B cell (primary cell): ENCODE results near the gene BRI3. TPM values are rescaled to one million over a fixed set of nuclear protein-coding genes. Genes with fewer than 3 reads are reported as not detected.
A peak's percentile ranks its signal among the peaks of the same experiment; 100 is the strongest.

Source experiments
- ATAC-seq: fragments of 200-7000 bp; cut with Tn5 transposase; one replicate; pipeline ENCODE4 v1.10.0; 2021; ENCODE audit warnings: low read depth, mild to moderate bottlenecking, moderate number of reproducible peaks, moderate library complexity
- CTCF ChIA-PET: fragments of 350-600 bp; sonication (Branson Sonifier 250); formaldehyde crosslinking; loops from one replicate; lab custom pipeline; 2021; ENCODE audit warnings: antibody characterized with exemption, inconsistent platforms; lab: Charles Lee
- POLR2A ChIA-PET: fragments of 350-600 bp; sonication (Branson Sonifier 250); formaldehyde crosslinking; loops from one replicate; lab custom pipeline; 2021; ENCODE audit warnings: antibody characterized with exemption; lab: Charles Lee
- DNase-seq: peaks from one replicate; pipeline ENCODE4 v3.0.0; 2013
- H2AFZ ChIP-seq: 2 replicates; pipeline ENCODE4 v1.6.1; 2012; ENCODE audit warnings: mild to moderate bottlenecking, low read depth, low read length; ENCODE audit not compliant: insufficient read depth, poor library complexity, severe bottlenecking
- H3K27ac ChIP-seq, 2 donors: 1 replicate in 1 of 2; 2 replicates in 1 of 2; pipeline ENCODE4 v1.5.1; 2012 to 2013; ENCODE audit warnings: low read length in 2 of 2, mild to moderate bottlenecking in 2 of 2, moderate library complexity in 1 of 2
- H3K27me3 ChIP-seq, 4 experiments: fragments of 200-600 bp in 1 of 4; sonication (generic) in 1 of 4; replicated peaks in 1 of 4; 1 replicate in 2 of 4; 2 replicates in 2 of 4; pipeline versions ENCODE4 v1.6.1 to v1.7.0; 2013 to 2016; ENCODE audit warnings: low read length in 3 of 4, mild to moderate bottlenecking in 2 of 4, mixed read lengths in 1 of 4, moderate library complexity in 1 of 4; ENCODE audit not compliant: insufficient read depth in 4 of 4, control insufficient read depth in 3 of 4; ENCODE audit errors: control extremely low read depth in 1 of 4
- H3K36me3 ChIP-seq, 2 experiments: replicated peaks in 1 of 2; 1 replicate in 1 of 2; 2 replicates in 1 of 2; pipeline versions ENCODE4 v1.6.1 to v1.7.1; 2013; ENCODE audit warnings: low read length in 1 of 2; ENCODE audit not compliant: insufficient read depth in 2 of 2, control insufficient read depth in 1 of 2; ENCODE audit errors: control extremely low read depth in 1 of 2, extremely low read depth in 1 of 2
- H3K4me1 ChIP-seq, 2 donors: fragments of 200-600 bp in 1 of 2; sonication (generic) in 1 of 2; 1 replicate in 1 of 2; 2 replicates in 1 of 2; pipeline versions ENCODE4 v1.5.1 to v1.6.1; 2013 to 2017; ENCODE audit warnings: low read length in 2 of 2; ENCODE audit not compliant: control insufficient read depth in 2 of 2, insufficient read depth in 2 of 2
- H3K4me2 ChIP-seq: replicated peaks from 2 replicates; pipeline ENCODE3; 2012; ENCODE audit warnings: mild to moderate bottlenecking, low read depth, low read length; ENCODE audit not compliant: poor library complexity, severe bottlenecking
- H3K4me3 ChIP-seq, 5 experiments: fragments of 200-600 bp in 1 of 5; sonication (generic) in 1 of 5; 1 replicate in 3 of 5; 2 replicates in 2 of 5; pipeline versions ENCODE4 v1.5.1 to v1.7.0; 2011 to 2016; ENCODE audit warnings: low read length in 4 of 5, mild to moderate bottlenecking in 4 of 5, low read depth in 2 of 5, control low read depth in 1 of 5, moderate library complexity in 1 of 5; ENCODE audit not compliant: insufficient read depth in 1 of 5; ENCODE audit errors: control extremely low read depth in 1 of 5, extremely low read depth in 1 of 5
- H3K79me2 ChIP-seq: fragments of 200-600 bp; sonication (generic); one replicate; pipeline ENCODE4 v1.6.0; 2016; ENCODE audit warnings: low read length; ENCODE audit not compliant: control insufficient read depth, insufficient read depth
- H3K9ac ChIP-seq: fragments of 200-600 bp; sonication (generic); 2 replicates; pipeline ENCODE4 v1.6.1; 2017; ENCODE audit warnings: mild to moderate bottlenecking, low read length, moderate library complexity
- H3K9me3 ChIP-seq, 3 donors: one replicate each; pipeline versions ENCODE4 v1.6.1 to v1.7.1; 2013; ENCODE audit warnings: low read length in 2 of 3; ENCODE audit not compliant: control insufficient read depth in 2 of 3, insufficient read depth in 1 of 3; ENCODE audit errors: control extremely low read depth in 1 of 3
- H4K20me1 ChIP-seq: 2 replicates; pipeline ENCODE4 v1.6.0; 2012; ENCODE audit warnings: mild to moderate bottlenecking, low read length; ENCODE audit not compliant: insufficient read depth, control insufficient read depth, poor library complexity, severe bottlenecking
- H3K27ac Mint-ChIP-seq: one replicate; pipeline ENCODE4 v1.8.0; 2021; ENCODE audit warnings: mixed read lengths
- H3K27me3 Mint-ChIP-seq: one replicate; pipeline ENCODE4 v1.8.0; 2021; ENCODE audit warnings: mixed read lengths
- H3K4me1 Mint-ChIP-seq: one replicate; pipeline ENCODE4 v1.8.0; 2021; ENCODE audit warnings: mixed read lengths
- H3K4me3 Mint-ChIP-seq: one replicate; pipeline ENCODE4 v1.8.0; 2021; ENCODE audit warnings: mixed read lengths
- H3K9me3 Mint-ChIP-seq: one replicate; pipeline ENCODE4 v1.8.0; 2022; ENCODE audit warnings: mixed read lengths; ENCODE audit not compliant: insufficient read depth
- EZH2 ChIP-seq: IDR thresholded peaks from 2 replicates; pipeline ENCODE4 v1.6.1; 2012; ENCODE audit warnings: borderline replicate concordance, low read depth, mild to moderate bottlenecking, moderate library complexity, low read length; ENCODE audit not compliant: insufficient read depth, poor library complexity, severe bottlenecking
- WGBS: methylation state at CpG from one replicate; pipeline ENCODE4 v1.1.5; 2013; ENCODE audit warnings: missing lambda C conversion rate; ENCODE audit not compliant: insufficient coverage; 5-methylcytosine and 5-hydroxymethylcytosine counted together
- intact Hi-C: fragments of 100-400 bp; cut with micrococcal nuclease; formaldehyde crosslinking; loops from one replicate; pipeline ENCODE4 v1.10.0; 2022
- polyA plus RNA-seq: library from polyadenylated mRNA; depleted of rRNA; stranded (reverse); fragments of >200 nt; gene quantifications from 2 replicates; pipeline ENCODE4 v1.2.3, GENCODE V29; 2012
- total RNA-seq, 2 donors: library from RNA; stranded (reverse); fragments of 120-200 nt in 1 of 2; gene quantifications; 1 replicate in 1 of 2; 2 replicates in 1 of 2; pipeline versions ENCODE4 v1.2.3 to v1.2.4, GENCODE V29; 2013 to 2022
- TF ChIP-seq, protein P1 (sequence below): fragments of 200-600 bp; IDR thresholded peaks from one replicate; pipeline ENCODE4 v1.8.0; 2022; ENCODE audit warnings: antibody characterized with exemption, mild to moderate bottlenecking

Gene BRI3
- total and polyA plus RNA-seq, 2 donors (not counting 1 experiment from before 2014, with no cell fraction given), result 21.6 to 86.7 TPM

GRCh38 chr7:98238976-98239375 lies 42.5 kb upstream of the BRI3 start:
- H3K27me3 ChIP-seq, result no peaks in the 10 kb centered on the region
- H4K20me1 ChIP-seq, result peaks cover 22% of the 10 kb centered on the region
- ATAC-seq, result no peak
- H3K4me1 Mint-ChIP-seq, result no peaks in the 10 kb centered on the region
- no peaks in the 10 kb centered on the region for H3K4me1 ChIP-seq
- H3K27ac Mint-ChIP-seq, result no peak overlapping the region
- CTCF ChIA-PET, result no interaction called here
- H2AFZ ChIP-seq, result no peak overlapping the region
- intact Hi-C loops, result no loop called here
- no peak overlapping the region for H3K4me3 ChIP-seq
- H3K36me3 ChIP-seq, result peaks cover 0 to 43% of the 10 kb centered on the region in 2 experiments
- POLR2A ChIA-PET, result no interaction called here
- no peak overlapping the region for H3K4me2 ChIP-seq
- 100% methylated on average over 6 of the region's 9 CpGs for WGBS
- no peaks in the 10 kb centered on the region for H3K27me3 Mint-ChIP-seq
- no peak overlapping the region for H3K4me3 Mint-ChIP-seq
- no peak overlapping the region for H3K27ac ChIP-seq
- no peaks in the 10 kb centered on the region for H3K9me3 ChIP-seq
- H3K9me3 Mint-ChIP-seq, result no peaks in the 10 kb centered on the region
- TF ChIP-seq EZH2, result no peak
- TF ChIP-seq, protein P1, sequence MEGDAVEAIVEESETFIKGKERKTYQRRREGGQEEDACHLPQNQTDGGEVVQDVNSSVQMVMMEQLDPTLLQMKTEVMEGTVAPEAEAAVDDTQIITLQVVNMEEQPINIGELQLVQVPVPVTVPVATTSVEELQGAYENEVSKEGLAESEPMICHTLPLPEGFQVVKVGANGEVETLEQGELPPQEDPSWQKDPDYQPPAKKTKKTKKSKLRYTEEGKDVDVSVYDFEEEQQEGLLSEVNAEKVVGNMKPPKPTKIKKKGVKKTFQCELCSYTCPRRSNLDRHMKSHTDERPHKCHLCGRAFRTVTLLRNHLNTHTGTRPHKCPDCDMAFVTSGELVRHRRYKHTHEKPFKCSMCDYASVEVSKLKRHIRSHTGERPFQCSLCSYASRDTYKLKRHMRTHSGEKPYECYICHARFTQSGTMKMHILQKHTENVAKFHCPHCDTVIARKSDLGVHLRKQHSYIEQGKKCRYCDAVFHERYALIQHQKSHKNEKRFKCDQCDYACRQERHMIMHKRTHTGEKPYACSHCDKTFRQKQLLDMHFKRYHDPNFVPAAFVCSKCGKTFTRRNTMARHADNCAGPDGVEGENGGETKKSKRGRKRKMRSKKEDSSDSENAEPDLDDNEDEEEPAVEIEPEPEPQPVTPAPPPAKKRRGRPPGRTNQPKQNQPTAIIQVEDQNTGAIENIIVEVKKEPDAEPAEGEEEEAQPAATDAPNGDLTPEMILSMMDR, result no peak
- DNase-seq, result no peak
- H3K79me2 ChIP-seq, result no peaks in the 10 kb centered on the region
- H3K9ac ChIP-seq, result no peak overlapping the region

GRCh38 chr7:98240961-98241673 lies 40.4 kb upstream of the BRI3 start:
- H3K4me2 ChIP-seq, result no peak overlapping the region
- no peak overlapping the region for H2AFZ ChIP-seq
- POLR2A ChIA-PET, result no interaction called here
- no peak overlapping the region for H3K9ac ChIP-seq
- WGBS, result 82% methylated on average over 13 of the region's 19 CpGs
- Mint-ChIP-seq H3K4me3 (no peak overlapping the region), H3K4me1 (no peaks in the 10 kb centered on the region), H3K9me3 (no peaks in the 10 kb centered on the region), H3K27ac (no peak overlapping the region), H3K27me3 (no peaks in the 10 kb centered on the region)
- no peaks in the 10 kb centered on the region for H3K9me3 ChIP-seq
- H3K27ac ChIP-seq, result no peak overlapping the region
- H3K4me3 ChIP-seq, result no peak overlapping the region
- peak; percentile 57 for ATAC-seq
- peaks cover 0 to 59% of the 10 kb centered on the region in 2 experiments for H3K36me3 ChIP-seq
- peaks cover 39% of the 10 kb centered on the region for H4K20me1 ChIP-seq
- H3K79me2 ChIP-seq, result peaks cover 16% of the 10 kb centered on the region
- DNase-seq, result peak; percentile 46
- H3K4me1 ChIP-seq, result no peaks in the 10 kb centered on the region
- CTCF ChIA-PET, result interaction anchor here (0.9 to 1.1 kb wide), 3 partner anchors 12 to 220 kb away, joined by 3 to 4 read pairs (median 3); no protein-coding TSS in a partner anchor
- TF ChIP-seq, protein P1, result peak; percentile 67
- no peak for TF ChIP-seq EZH2
- intact Hi-C loops, result loop anchor here (1.0 kb wide), 2 partner anchors 10 to 73 kb away; no protein-coding TSS in a partner anchor
- no peaks in the 10 kb centered on the region for H3K27me3 ChIP-seq
